ENCODE measurements around the gene ERICH4. TPM values are rescaled to one million over a fixed set of nuclear protein-coding genes. Genes with fewer than 3 reads are reported as not detected.

ERICH4 gene
- total RNA-seq, 4 donors from 2014 or later = not detected

DNA sequence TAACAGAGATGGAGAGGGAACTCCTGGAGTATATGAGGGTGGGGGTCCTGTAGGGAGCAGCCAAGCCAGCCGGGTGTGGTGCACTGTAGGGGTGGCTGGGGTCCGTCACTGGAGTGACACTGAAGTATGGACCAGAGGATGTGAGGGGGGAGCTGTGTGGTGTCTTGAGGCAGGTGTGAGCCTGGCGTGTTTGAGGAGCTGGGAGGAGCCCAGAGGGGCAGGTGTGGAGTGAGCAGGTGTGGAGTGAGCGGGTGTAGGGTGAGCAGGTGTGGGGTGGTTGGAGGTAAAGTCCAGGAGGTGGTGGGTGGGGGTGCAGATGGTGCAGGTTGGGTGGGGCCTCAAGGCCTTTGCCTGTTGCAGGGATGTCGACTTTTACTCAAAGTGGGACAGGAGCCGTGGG is 21.6 kb upstream of the ERICH4 start:
- WGBS, 2 donors = 86 to 91% methylated on average over 6 of the region's 6 CpGs
- TF ChIP-seq POLR2A (IDR thresholded peaks at IDR 0.05) (no peak), EP300 (IDR thresholded peaks at IDR 0.05) (no peak)
- TF ChIP-seq, protein P1, sequence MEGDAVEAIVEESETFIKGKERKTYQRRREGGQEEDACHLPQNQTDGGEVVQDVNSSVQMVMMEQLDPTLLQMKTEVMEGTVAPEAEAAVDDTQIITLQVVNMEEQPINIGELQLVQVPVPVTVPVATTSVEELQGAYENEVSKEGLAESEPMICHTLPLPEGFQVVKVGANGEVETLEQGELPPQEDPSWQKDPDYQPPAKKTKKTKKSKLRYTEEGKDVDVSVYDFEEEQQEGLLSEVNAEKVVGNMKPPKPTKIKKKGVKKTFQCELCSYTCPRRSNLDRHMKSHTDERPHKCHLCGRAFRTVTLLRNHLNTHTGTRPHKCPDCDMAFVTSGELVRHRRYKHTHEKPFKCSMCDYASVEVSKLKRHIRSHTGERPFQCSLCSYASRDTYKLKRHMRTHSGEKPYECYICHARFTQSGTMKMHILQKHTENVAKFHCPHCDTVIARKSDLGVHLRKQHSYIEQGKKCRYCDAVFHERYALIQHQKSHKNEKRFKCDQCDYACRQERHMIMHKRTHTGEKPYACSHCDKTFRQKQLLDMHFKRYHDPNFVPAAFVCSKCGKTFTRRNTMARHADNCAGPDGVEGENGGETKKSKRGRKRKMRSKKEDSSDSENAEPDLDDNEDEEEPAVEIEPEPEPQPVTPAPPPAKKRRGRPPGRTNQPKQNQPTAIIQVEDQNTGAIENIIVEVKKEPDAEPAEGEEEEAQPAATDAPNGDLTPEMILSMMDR (IDR thresholded peaks at IDR 0.05) = no peak
- Histone ChIP-seq H3K9me3 (no peaks in the 10 kb centered on the region), H3K27ac (peak overlapping the region in 3 of 4 donors; percentile 30 to 50 (median 45)), H3K27me3 (no peaks in the 10 kb centered on the region), H3K4me3 (no peak overlapping the region), H3K4me1 (peaks cover 0 to 24% (median 0%) of the 10 kb centered on the region in 4 donors), H3K36me3 (peaks cover 0 to 99% (median 34%) of the 10 kb centered on the region in 3 donors)
- DNase-seq (ENCODE audit: low spot score in 2 of 2) = no peak

DNA sequence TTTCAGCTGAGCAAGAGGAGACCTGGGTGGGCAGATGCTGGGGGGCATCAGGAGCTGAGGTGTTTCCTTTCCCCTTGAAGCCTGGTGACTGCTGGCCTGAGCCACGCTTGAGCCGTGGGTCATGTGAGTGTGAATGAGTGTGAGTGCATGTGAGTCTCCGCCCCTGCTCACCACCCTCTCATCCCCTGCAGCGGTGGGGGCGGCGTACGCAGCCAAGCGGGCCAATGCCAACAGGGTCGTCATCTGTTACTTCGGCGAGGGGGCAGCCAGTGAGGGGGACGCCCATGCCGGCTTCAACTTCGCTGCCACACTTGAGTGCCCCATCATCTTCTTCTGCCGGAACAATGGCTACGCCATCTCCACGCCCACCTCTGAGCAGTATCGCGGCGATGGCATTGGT is 21.0 kb upstream of the ERICH4 start:
- no peak for DNase-seq (ENCODE audit: low spot score in 2 of 2)
- Histone ChIP-seq H3K9me3 (no peaks in the 10 kb centered on the region), H3K4me3 (no peak overlapping the region), H3K27ac (peak overlapping the region in 1 of 4 donors; percentile 45), H3K27me3 (no peaks in the 10 kb centered on the region), H3K36me3 (peaks cover 0 to 93% (median 28%) of the 10 kb centered on the region in 3 donors), H3K4me1 (peaks cover 0 to 31% (median 0%) of the 10 kb centered on the region in 4 donors)
- no peak for TF ChIP-seq EP300 (IDR thresholded peaks at IDR 0.05)
- TF ChIP-seq, protein P1 (IDR thresholded peaks at IDR 0.05) = no peak
- no peak for TF ChIP-seq POLR2A (IDR thresholded peaks at IDR 0.05)
- WGBS, 2 donors = 87 to 89% methylated on average over 20 of the region's 20 CpGs

DNA sequence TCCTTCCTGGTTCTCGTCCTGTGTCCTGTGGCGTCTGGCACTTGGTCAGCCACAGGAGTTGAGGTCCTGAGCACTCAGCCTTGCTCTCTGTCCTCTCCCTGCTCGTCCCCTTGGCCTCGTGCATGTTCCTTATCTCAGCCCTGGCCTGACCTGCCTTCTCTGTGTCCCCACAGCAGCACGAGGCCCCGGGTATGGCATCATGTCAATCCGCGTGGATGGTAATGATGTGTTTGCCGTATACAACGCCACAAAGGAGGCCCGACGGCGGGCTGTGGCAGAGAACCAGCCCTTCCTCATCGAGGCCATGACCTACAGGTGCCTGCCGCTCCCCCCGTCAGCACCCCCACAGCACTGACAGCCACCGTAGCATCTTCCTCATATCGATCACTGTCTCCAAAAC is 20.5 kb upstream of the ERICH4 start:
- 86 to 90% methylated on average over 18 of the region's 18 CpGs for WGBS, 2 donors
- peaks cover 0 to 89% (median 27%) of the 10 kb centered on the region in 3 donors for H3K36me3 ChIP-seq
- peaks cover 0 to 36% (median under 1%) of the 10 kb centered on the region in 4 donors for H3K4me1 ChIP-seq
- no peak overlapping the region for H3K27ac ChIP-seq
- H3K27me3 ChIP-seq = no peaks in the 10 kb centered on the region
- no peak for DNase-seq (ENCODE audit: low spot score in 2 of 2)
- no peak overlapping the region for H3K4me3 ChIP-seq
- TF ChIP-seq EP300 (IDR thresholded peaks at IDR 0.05) (no peak), POLR2A (IDR thresholded peaks at IDR 0.05) (no peak)
- TF ChIP-seq, protein P1 (IDR thresholded peaks at IDR 0.05) = no peak
- no peaks in the 10 kb centered on the region for H3K9me3 ChIP-seq

DNA sequence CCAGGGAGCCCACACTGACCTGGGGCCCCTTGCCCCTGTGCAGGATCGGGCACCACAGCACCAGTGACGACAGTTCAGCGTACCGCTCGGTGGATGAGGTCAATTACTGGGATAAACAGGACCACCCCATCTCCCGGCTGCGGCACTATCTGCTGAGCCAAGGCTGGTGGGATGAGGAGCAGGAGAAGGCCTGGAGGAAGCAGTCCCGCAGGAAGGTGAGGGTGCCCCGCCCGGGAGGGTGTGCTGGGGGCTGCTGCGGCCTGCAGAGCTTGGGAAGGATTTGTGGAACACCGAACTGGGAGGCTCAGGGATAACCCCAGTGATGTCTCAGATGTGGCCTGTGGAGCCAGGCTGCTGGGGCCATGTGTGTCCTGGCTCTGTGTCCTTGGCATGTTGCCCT is 20.0 kb upstream of the ERICH4 start:
- TF ChIP-seq POLR2A (IDR thresholded peaks at IDR 0.05) = no peak
- TF ChIP-seq, protein P1 (IDR thresholded peaks at IDR 0.05) = no peak
- TF ChIP-seq EP300 (IDR thresholded peaks at IDR 0.05) = no peak
- H3K4me3 ChIP-seq = no peak overlapping the region
- H3K27me3 ChIP-seq = no peaks in the 10 kb centered on the region
- H3K9me3 ChIP-seq = no peaks in the 10 kb centered on the region
- H3K4me1 ChIP-seq = peaks cover 0 to 41% (median 3%) of the 10 kb centered on the region in 4 donors
- peaks cover 0 to 85% (median 27%) of the 10 kb centered on the region in 3 donors for H3K36me3 ChIP-seq
- no peak for DNase-seq (ENCODE audit: low spot score in 2 of 2)
- H3K27ac ChIP-seq = no peak overlapping the region
- 89 to 94% methylated on average over 12 of the region's 12 CpGs for WGBS, 2 donors

DNA sequence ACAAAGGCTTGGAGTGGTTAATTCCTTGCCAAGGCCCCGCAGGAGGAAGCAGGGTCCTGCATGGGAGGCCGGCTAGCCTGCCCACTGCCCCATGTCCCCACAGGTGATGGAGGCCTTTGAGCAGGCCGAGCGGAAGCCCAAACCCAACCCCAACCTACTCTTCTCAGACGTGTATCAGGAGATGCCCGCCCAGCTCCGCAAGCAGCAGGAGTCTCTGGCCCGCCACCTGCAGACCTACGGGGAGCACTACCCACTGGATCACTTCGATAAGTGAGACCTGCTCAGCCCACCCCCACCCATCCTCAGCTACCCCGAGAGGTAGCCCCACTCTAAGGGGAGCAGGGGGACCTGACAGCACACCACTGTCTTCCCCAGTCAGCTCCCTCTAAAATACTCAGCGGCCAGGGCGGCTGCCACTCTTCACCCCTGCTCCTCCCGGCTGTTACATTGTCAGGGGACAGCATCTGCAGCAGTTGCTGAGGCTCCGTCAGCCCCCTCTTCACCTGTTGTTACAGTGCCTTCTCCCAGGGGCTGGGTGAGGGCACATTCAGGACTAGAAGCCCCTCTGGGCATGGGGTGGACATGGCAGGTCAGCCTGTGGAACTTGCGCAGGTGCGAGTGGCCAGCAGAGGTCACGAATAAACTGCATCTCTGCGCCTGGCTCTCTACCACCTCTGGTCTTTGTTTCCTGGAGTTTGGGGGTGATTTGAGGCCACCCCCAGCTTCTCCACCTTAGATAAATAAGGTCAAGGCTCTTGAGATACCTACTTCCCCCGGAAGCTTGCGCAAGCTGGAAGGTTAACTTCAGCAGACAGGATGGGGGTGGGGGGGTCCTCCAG is 18.4 kb upstream of the ERICH4 start:
- TF ChIP-seq, protein P1 (IDR thresholded peaks at IDR 0.05) = no peak
- TF ChIP-seq EP300 (IDR thresholded peaks at IDR 0.05) (no peak), POLR2A (IDR thresholded peaks at IDR 0.05) (no peak)
- peaks cover 0 to 50% (median 11%) of the 10 kb centered on the region in 4 donors for H3K4me1 ChIP-seq
- H3K4me3 ChIP-seq = no peak overlapping the region
- H3K36me3 ChIP-seq = peaks cover 0 to 78% (median 20%) of the 10 kb centered on the region in 3 donors
- H3K27me3 ChIP-seq = no peaks in the 10 kb centered on the region
- no peaks in the 10 kb centered on the region for H3K9me3 ChIP-seq
- DNase-seq (ENCODE audit: low spot score in 2 of 2) = no peak
- peak overlapping the region in 1 of 4 donors; percentile 50 for H3K27ac ChIP-seq
- WGBS, 2 donors = 83 to 86% methylated on average over 19 to 21 of the region's 21 CpGs

Measured in tibial nerve (tissue), 4 donors.